Naive B cell (primary cell): ENCODE measurements around the gene DIP2C. TPM values are rescaled to one million over a fixed set of nuclear protein-coding genes. Genes with fewer than 3 reads are reported as not detected.

Experiments used
- ATAC-seq, 2 donors: fragments of 150-1000 bp; cut with Tn5 transposase; 2 replicates each; pipeline ENCODE4 v1.10.0; 2021; ENCODE audit warnings: low read depth in 2 of 2, mild to moderate bottlenecking in 2 of 2, moderate library complexity in 2 of 2
- DNase-seq: peaks from one replicate; pipeline ENCODE4 v3.0.0; 2022
- H3K27ac Mint-ChIP-seq, 6 donors: one replicate each; pipeline ENCODE4 v1.8.0; 2020 to 2022; ENCODE audit warnings: mild to moderate bottlenecking in 6 of 6, mixed read lengths in 6 of 6, moderate library complexity in 5 of 6, inconsistent platforms in 2 of 6
- H3K27me3 Mint-ChIP-seq, 3 donors: one replicate each; pipeline ENCODE4 v1.8.0; 2021 to 2022; ENCODE audit warnings: mixed read lengths in 3 of 3, mild to moderate bottlenecking in 1 of 3
- H3K36me3 Mint-ChIP-seq, 2 donors: one replicate each; pipeline ENCODE4 v1.8.0; 2020 to 2022; ENCODE audit warnings: mixed read lengths in 2 of 2, inconsistent platforms in 1 of 2, mild to moderate bottlenecking in 1 of 2
- H3K4me1 Mint-ChIP-seq, 3 donors: one replicate each; pipeline ENCODE4 v1.8.0; 2020 to 2022; ENCODE audit warnings: mixed read lengths in 3 of 3, inconsistent platforms in 1 of 3, mild to moderate bottlenecking in 1 of 3, moderate library complexity in 1 of 3
- H3K4me3 Mint-ChIP-seq, 8 donors: one replicate each; pipeline ENCODE4 v1.8.0; 2020 to 2022; ENCODE audit warnings: mild to moderate bottlenecking in 8 of 8, mixed read lengths in 8 of 8, moderate library complexity in 8 of 8, inconsistent platforms in 2 of 8
- H3K9me3 Mint-ChIP-seq, 7 donors: one replicate each; pipeline ENCODE4 v1.8.0; 2020 to 2022; ENCODE audit warnings: mixed read lengths in 7 of 7, mild to moderate bottlenecking in 5 of 7, inconsistent platforms in 2 of 7, moderate library complexity in 1 of 7
- polyA plus RNA-seq, 6 donors: library from polyadenylated mRNA; unstranded; fragments of 300-500 nt; fragmentation: Illumina TruSeq; gene quantifications; one replicate each; pipeline ENCODE4 v1.2.3, GENCODE V29; 2021; ENCODE audit warnings: low read depth in 6 of 6

DIP2C gene
- polyA plus RNA-seq, 6 donors from 2014 or later = 0.36 to 1.7 (median 0.78) TPM; not detected in 1

- H3K4me1 Mint-ChIP-seq = peaks cover 6 to 10% (median 7%) of the 10 kb centered on the region in 3 donors
- H3K4me3 Mint-ChIP-seq = no peak overlapping the region
- no peak overlapping the region for H3K27ac Mint-ChIP-seq
Measured at GRCh38 chr10:384538-385305, 304.7 kb downstream of the DIP2C start.

DNA sequence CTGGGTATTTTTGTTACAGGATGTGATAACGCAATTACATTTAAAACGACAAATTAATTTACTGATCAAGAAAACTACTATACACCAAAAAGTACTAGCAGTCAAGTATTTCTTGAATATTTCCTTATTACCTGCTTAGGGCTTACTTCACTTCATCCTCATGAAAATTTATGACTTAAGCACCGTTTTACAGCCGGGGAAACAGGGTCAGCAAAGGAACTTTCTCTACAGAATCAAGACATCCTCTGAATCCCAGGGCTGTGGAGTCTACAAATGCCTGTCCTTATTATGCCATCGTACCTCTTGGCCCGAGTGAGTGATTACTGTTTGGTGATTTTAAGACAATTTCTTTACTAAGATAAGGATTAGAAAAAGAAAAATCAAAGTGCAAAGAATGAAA is 305.9 kb downstream of the DIP2C start:
- Mint-ChIP-seq H3K36me3 (peaks cover 7 to 8% of the 10 kb centered on the region in 2 donors), H3K9me3 (peaks cover 0 to 4% (median 0%) of the 10 kb centered on the region in 7 donors), H3K27me3 (peaks cover 0 to 6% (median 0%) of the 10 kb centered on the region in 3 donors), H3K4me1 (peaks cover 6 to 8% (median 7%) of the 10 kb centered on the region in 3 donors), H3K4me3 (no peak overlapping the region), H3K27ac (peak overlapping the region in 1 of 6 donors; percentile 49)
- ATAC-seq = no peak
- no peak for DNase-seq

More at GRCh38 chr10:384538-385305, 304.7 kb downstream of the DIP2C start:
- Mint-ChIP-seq H3K36me3 (peaks cover 7 to 8% of the 10 kb centered on the region in 2 donors), H3K27me3 (peaks cover 0 to 6% (median 0%) of the 10 kb centered on the region in 3 donors), H3K9me3 (peaks cover 0 to 4% (median 0%) of the 10 kb centered on the region in 7 donors)
- no peak for ATAC-seq
- no peak for DNase-seq

- peaks cover 0 to 3% (median 0%) of the 10 kb centered on the region in 3 donors for H3K4me1 Mint-ChIP-seq
- H3K36me3 Mint-ChIP-seq = peaks cover 7 to 8% of the 10 kb centered on the region in 2 donors
- H3K27ac Mint-ChIP-seq = peak overlapping the region in 1 of 6 donors; percentile 39
Measured at GRCh38 chr10:381805-382204, 307.7 kb downstream of the DIP2C start.

GRCh38 chr10:381346-381745 is 308.1 kb downstream of the DIP2C start:
- Mint-ChIP-seq H3K27ac (no peak overlapping the region), H3K4me1 (peaks cover 0 to 3% (median 0%) of the 10 kb centered on the region in 3 donors), H3K36me3 (peaks cover 7 to 8% of the 10 kb centered on the region in 2 donors), H3K27me3 (peaks cover 0 to 6% (median 0%) of the 10 kb centered on the region in 3 donors), H3K4me3 (no peak overlapping the region), H3K9me3 (peaks cover 0 to 4% (median 0%) of the 10 kb centered on the region in 7 donors)
- no peak for ATAC-seq
- no peak for DNase-seq

More at GRCh38 chr10:381805-382204, 307.7 kb downstream of the DIP2C start:
- H3K4me3 Mint-ChIP-seq = no peak overlapping the region
- peaks cover 0 to 4% (median 0%) of the 10 kb centered on the region in 7 donors for H3K9me3 Mint-ChIP-seq
- peaks cover 0 to 6% (median 0%) of the 10 kb centered on the region in 3 donors for H3K27me3 Mint-ChIP-seq
- DNase-seq = no peak
- ATAC-seq = no peak

DNA sequence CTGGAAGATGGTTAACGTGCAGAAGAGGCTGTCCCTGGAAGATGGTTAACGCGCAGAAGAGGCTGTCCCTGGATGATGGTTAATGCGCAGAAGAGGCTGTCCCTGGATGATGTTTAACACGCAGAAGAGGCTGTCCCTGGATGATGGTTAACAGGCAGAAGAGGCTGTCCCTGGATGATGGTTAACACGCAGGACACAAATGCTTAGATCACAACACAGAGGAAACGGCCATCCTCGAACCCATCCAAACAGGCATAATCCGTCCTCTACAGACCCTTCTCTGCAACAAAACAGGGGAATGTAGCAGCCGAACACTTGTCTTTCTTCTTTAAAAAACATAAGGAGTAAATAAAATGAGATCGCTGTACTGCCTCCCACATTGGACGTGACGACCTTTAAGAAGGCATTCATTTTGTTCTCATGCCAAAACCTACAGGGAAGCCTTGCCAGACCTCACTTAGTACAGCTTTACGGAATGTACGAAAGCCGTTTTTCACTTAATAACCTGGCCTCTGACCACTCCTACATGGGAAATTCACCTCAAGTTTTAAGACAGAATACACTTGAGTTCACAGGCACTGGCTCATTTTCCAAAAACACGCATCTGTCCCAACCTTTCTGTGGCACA is 309.0 kb downstream of the DIP2C start:
- peaks cover 0 to 4% (median 0%) of the 10 kb centered on the region in 7 donors for H3K9me3 Mint-ChIP-seq
- ATAC-seq (no peak), DNase-seq (no peak)
- H3K27me3 Mint-ChIP-seq = peaks cover 0 to 6% (median 0%) of the 10 kb centered on the region in 3 donors
- peaks cover 0 to 3% (median 0%) of the 10 kb centered on the region in 3 donors for H3K4me1 Mint-ChIP-seq
- H3K27ac Mint-ChIP-seq = no peak overlapping the region
- peaks cover 7 to 13% of the 10 kb centered on the region in 2 donors for H3K36me3 Mint-ChIP-seq
- H3K4me3 Mint-ChIP-seq = no peak overlapping the region

GRCh38 chr10:378930-379704 is 310.4 kb downstream of the DIP2C start:
- peaks cover 0 to 3% (median 0%) of the 10 kb centered on the region in 3 donors for H3K4me1 Mint-ChIP-seq
- peaks cover 0 to 4% (median 0%) of the 10 kb centered on the region in 7 donors for H3K9me3 Mint-ChIP-seq
- peaks cover 7 to 19% of the 10 kb centered on the region in 2 donors for H3K36me3 Mint-ChIP-seq
- no peak overlapping the region for H3K4me3 Mint-ChIP-seq
- ATAC-seq (no peak), DNase-seq (no peak)
- peaks cover 0 to 6% (median 0%) of the 10 kb centered on the region in 3 donors for H3K27me3 Mint-ChIP-seq
- H3K27ac Mint-ChIP-seq = no peak overlapping the region

DNA sequence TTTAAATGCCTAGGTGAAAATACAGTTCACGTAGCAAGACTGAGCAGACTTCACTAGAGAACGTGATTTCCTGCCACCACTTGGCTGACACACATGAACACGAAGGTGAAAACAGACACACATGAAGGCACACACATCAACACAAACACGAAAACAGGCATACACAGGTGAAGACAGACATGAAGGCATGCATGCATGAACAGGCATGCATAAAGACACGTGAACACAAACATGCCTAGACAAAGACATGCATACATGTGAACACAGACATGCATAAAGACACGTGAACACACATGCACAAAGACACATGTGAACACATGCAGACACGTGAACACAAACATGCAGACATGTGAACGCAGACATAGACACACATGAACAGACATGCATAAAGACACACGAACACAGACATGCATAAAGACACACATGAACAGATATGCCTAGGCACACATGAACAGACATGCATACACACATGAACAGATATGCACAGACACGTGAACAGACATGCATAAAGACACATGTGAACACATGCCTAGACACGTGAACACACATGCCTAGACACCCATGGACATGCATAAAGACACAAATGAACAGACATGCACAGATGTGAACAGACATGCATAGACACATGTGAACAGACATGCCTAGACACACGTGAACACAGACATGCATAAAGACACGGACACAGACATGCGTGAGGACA is 311.1 kb downstream of the DIP2C start:
- Mint-ChIP-seq H3K36me3 (peaks cover 7 to 19% of the 10 kb centered on the region in 2 donors), H3K4me3 (no peak overlapping the region), H3K27me3 (peaks cover 0 to 6% (median 0%) of the 10 kb centered on the region in 3 donors), H3K4me1 (peaks cover 0 to 3% (median 0%) of the 10 kb centered on the region in 3 donors), H3K9me3 (peaks cover 0 to 4% (median 0%) of the 10 kb centered on the region in 7 donors), H3K27ac (no peak overlapping the region)
- DNase-seq (no peak), ATAC-seq (no peak)

GRCh38 chr10:377228-377627 is 312.2 kb downstream of the DIP2C start:
- H3K4me1 Mint-ChIP-seq = peaks cover 0 to 3% (median 0%) of the 10 kb centered on the region in 3 donors
- no peak for DNase-seq
- peaks cover 7 to 19% of the 10 kb centered on the region in 2 donors for H3K36me3 Mint-ChIP-seq
- H3K9me3 Mint-ChIP-seq = peaks cover 0 to 4% (median 0%) of the 10 kb centered on the region in 7 donors
- no peak overlapping the region for H3K4me3 Mint-ChIP-seq
- no peak overlapping the region for H3K27ac Mint-ChIP-seq
- no peak for ATAC-seq
- peaks cover 0 to 6% (median 0%) of the 10 kb centered on the region in 3 donors for H3K27me3 Mint-ChIP-seq

DNA sequence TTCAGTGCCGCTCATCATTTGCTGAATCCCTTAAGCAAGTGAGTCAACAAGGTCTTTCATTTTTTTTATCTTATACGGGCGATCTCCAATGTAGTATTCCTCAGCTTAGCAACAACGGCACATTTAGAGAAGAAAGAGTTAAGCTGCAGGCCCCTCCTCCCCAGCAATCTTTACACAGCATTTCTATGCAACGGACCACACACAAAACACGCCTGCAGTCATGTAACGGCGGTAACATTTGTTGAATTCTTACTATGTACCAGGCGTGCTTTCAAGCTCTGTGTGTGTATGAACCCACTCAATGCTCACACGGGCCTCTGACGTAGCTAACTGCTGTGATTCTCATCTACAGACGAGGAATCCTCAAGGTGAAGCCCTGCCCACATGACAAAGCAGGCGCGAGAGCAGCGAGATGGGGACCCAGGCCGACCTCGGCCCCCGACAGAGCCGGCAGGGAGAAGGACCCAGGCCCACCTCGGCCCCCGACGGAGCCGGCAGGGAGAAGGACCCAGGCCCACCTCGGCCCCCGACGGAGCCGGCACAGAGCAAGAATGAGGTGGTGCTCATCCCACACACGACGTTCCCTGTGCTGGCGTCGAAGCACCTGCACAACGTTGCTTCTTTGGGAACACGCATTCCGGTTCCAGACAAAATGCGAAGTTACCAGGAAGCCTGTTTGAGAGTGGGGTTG is 313.5 kb downstream of the DIP2C start:
- Mint-ChIP-seq H3K27me3 (no peaks in the 10 kb centered on the region), H3K27ac (no peak overlapping the region), H3K36me3 (peaks cover 0 to 12% of the 10 kb centered on the region in 2 donors), H3K4me1 (no peaks in the 10 kb centered on the region), H3K4me3 (no peak overlapping the region), H3K9me3 (no peaks in the 10 kb centered on the region)
- DNase-seq = no peak
- no peak for ATAC-seq

GRCh38 chr10:374354-374753 is 315.1 kb downstream of the DIP2C start:
- H3K4me1 Mint-ChIP-seq = no peaks in the 10 kb centered on the region
- peaks cover 0 to 4% (median 0%) of the 10 kb centered on the region in 3 donors for H3K27me3 Mint-ChIP-seq
- H3K36me3 Mint-ChIP-seq = peaks cover 0 to 12% of the 10 kb centered on the region in 2 donors
- no peak overlapping the region for H3K4me3 Mint-ChIP-seq
- no peak overlapping the region for H3K27ac Mint-ChIP-seq
- ATAC-seq = no peak
- DNase-seq = no peak
- no peaks in the 10 kb centered on the region for H3K9me3 Mint-ChIP-seq

GRCh38 chr10:373526-374309 is 315.8 kb downstream of the DIP2C start:
- no peaks in the 10 kb centered on the region for H3K4me1 Mint-ChIP-seq
- no peak for DNase-seq
- peaks cover 0 to 4% (median 0%) of the 10 kb centered on the region in 3 donors for H3K27me3 Mint-ChIP-seq
- no peaks in the 10 kb centered on the region for H3K9me3 Mint-ChIP-seq
- H3K36me3 Mint-ChIP-seq = peaks cover 0 to 12% of the 10 kb centered on the region in 2 donors
- H3K27ac Mint-ChIP-seq = no peak overlapping the region
- ATAC-seq = no peak
- no peak overlapping the region for H3K4me3 Mint-ChIP-seq
